ENCODE results near the gene MUC5AC. TPM values are rescaled to one million over a fixed set of nuclear protein-coding genes. Genes with fewer than 3 reads are reported as not detected.

The MUC5AC gene
- total and polyA plus RNA-seq, 4 donors, result not detected

GRCh38 chr11:1205987-1206331, 48.2 kb downstream of the MUC5AC start:
- WGBS, result 88% methylated on average over 8 of the region's 8 CpGs
- H3K36me3 ChIP-seq (ENCODE audit: control insufficient read depth in 4 of 4, insufficient read depth in 3 of 4, low read depth in 1 of 4, low read length in 3 of 4), result no peaks in the 10 kb centered on the region
- H3K27ac ChIP-seq (ENCODE audit: low read depth in 1 of 2, low read length in 2 of 2), result no peak overlapping the region
- H3K4me1 ChIP-seq (ENCODE audit: control insufficient read depth in 4 of 4, insufficient read depth in 4 of 4, low read length in 3 of 4), result peaks cover 0 to 1% (median 0%) of the 10 kb centered on the region in 4 donors
- no peak overlapping the region for H3K9ac ChIP-seq (ENCODE audit: low read depth in 1 of 2, low read length in 2 of 2)
- no peaks in the 10 kb centered on the region for H3K27me3 ChIP-seq (ENCODE audit: control insufficient read depth in 4 of 4, insufficient read depth in 4 of 4, low read length in 3 of 4)
- no peaks in the 10 kb centered on the region for H3K9me3 ChIP-seq (ENCODE audit: control insufficient read depth in 4 of 4, low read length in 3 of 4)
- DNase-seq (ENCODE audit: low spot score), result no peak
- no peak overlapping the region for H3K4me3 ChIP-seq (ENCODE audit: low read depth in 1 of 3, low read length in 3 of 3)
- TF ChIP-seq GABPA (IDR thresholded peaks at IDR 0.05 in 1 of 2, conservative IDR thresholded peaks at IDR 0.05 in 1 of 2) (no peak), RAD21 (IDR thresholded peaks at IDR 0.05) (no peak), YY1 (IDR thresholded peaks at IDR 0.05) (no peak), RXRA (IDR thresholded peaks at IDR 0.05) (no peak), ZBTB33 (IDR thresholded peaks at IDR 0.05) (no peak), REST (IDR thresholded peaks at IDR 0.05) (no peak), FOXA1 (IDR thresholded peaks at IDR 0.05) (no peak), EGR1 (IDR thresholded peaks at IDR 0.05; ENCODE audit: low read depth in 2 of 2) (no peak)

- H3K27ac ChIP-seq (ENCODE audit: low read depth in 1 of 2, low read length in 2 of 2), result no peak overlapping the region
- H3K9ac ChIP-seq (ENCODE audit: low read depth in 1 of 2, low read length in 2 of 2), result no peak overlapping the region
- 87% methylated on average over 38 of the region's 38 CpGs for WGBS
- no peak for TF ChIP-seq RAD21 (IDR thresholded peaks at IDR 0.05)
- H3K36me3 ChIP-seq (ENCODE audit: control insufficient read depth in 4 of 4, insufficient read depth in 3 of 4, low read depth in 1 of 4, low read length in 3 of 4), result no peaks in the 10 kb centered on the region
- no peak overlapping the region for H3K4me3 ChIP-seq (ENCODE audit: low read depth in 1 of 3, low read length in 3 of 3)
- peaks cover 0 to 2% (median 0%) of the 10 kb centered on the region in 4 donors for H3K9me3 ChIP-seq (ENCODE audit: control insufficient read depth in 4 of 4, low read length in 3 of 4)
- DNase-seq (ENCODE audit: low spot score), result no peak
- peaks cover 0 to 1% (median 0%) of the 10 kb centered on the region in 4 donors for H3K4me1 ChIP-seq (ENCODE audit: control insufficient read depth in 4 of 4, insufficient read depth in 4 of 4, low read length in 3 of 4)
- no peaks in the 10 kb centered on the region for H3K27me3 ChIP-seq (ENCODE audit: control insufficient read depth in 4 of 4, insufficient read depth in 4 of 4, low read length in 3 of 4)
Observed at GRCh38 chr11:1206391-1207271, 48.9 kb downstream of the MUC5AC start.

- Histone ChIP-seq H3K27me3 (ENCODE audit: control insufficient read depth in 4 of 4, insufficient read depth in 4 of 4, low read length in 3 of 4) (no peaks in the 10 kb centered on the region), H3K9ac (ENCODE audit: low read depth in 1 of 2, low read length in 2 of 2) (no peak overlapping the region), H3K27ac (ENCODE audit: low read depth in 1 of 2, low read length in 2 of 2) (no peak overlapping the region), H3K4me1 (ENCODE audit: control insufficient read depth in 4 of 4, insufficient read depth in 4 of 4, low read length in 3 of 4) (peaks cover 0 to 1% (median 0%) of the 10 kb centered on the region in 4 donors), H3K9me3 (ENCODE audit: control insufficient read depth in 4 of 4, low read length in 3 of 4) (peaks cover 0 to 7% (median 0%) of the 10 kb centered on the region in 4 donors), H3K36me3 (ENCODE audit: control insufficient read depth in 4 of 4, insufficient read depth in 3 of 4, low read depth in 1 of 4, low read length in 3 of 4) (no peaks in the 10 kb centered on the region), H3K4me3 (ENCODE audit: low read depth in 1 of 3, low read length in 3 of 3) (no peak overlapping the region)
- 91% methylated on average over 34 of the region's 34 CpGs for WGBS
- no peak for DNase-seq (ENCODE audit: low spot score)
- no peak for TF ChIP-seq REST (IDR thresholded peaks at IDR 0.05)
- no peak for TF ChIP-seq RXRA (IDR thresholded peaks at IDR 0.05)
- no peak for TF ChIP-seq MAX (IDR thresholded peaks at IDR 0.05)
- TF ChIP-seq FOXA2 (IDR thresholded peaks at IDR 0.05), result no peak
- TF ChIP-seq NR2F2 (IDR thresholded peaks at IDR 0.05), result no peak
- no peak for TF ChIP-seq SP1 (IDR thresholded peaks at IDR 0.05)
- no peak for TF ChIP-seq CTCF (IDR thresholded peaks at IDR 0.05; ENCODE audit: low read depth, low read length, missing input control)
- TF ChIP-seq RAD21 (IDR thresholded peaks at IDR 0.05), result no peak
Observed at GRCh38 chr11:1207401-1208143, 49.8 kb downstream of the MUC5AC start.
